ENCODE measurements around the gene TRAF3.

GRCh38 chr14:102931580-102932285 is 154.5 kb downstream of the TRAF3 start:
- TF ChIP-seq POLR2A (IDR thresholded peaks at IDR 0.05): no peak
- no peak for TF ChIP-seq CTCF (IDR thresholded peaks at IDR 0.05 in 4 of 5, conservative IDR thresholded peaks at IDR 0.05 in 1 of 5)
